ENCODE data around the gene EEF2KMT. TPM values are rescaled to one million over a fixed set of nuclear protein-coding genes. Genes with fewer than 3 reads are reported as not detected.

The EEF2KMT gene
- total and polyA plus RNA-seq, 2 donors (not counting 3 experiments of a cell fraction or from before 2014, with no cell fraction given), result 13.9 to 15.5 TPM

- H3K4me1 ChIP-seq (ENCODE audit: control insufficient read depth, extremely low read depth, insufficient read depth, low read length), result peaks cover 8% of the 10 kb centered on the region
- H3K9me3 ChIP-seq (replicated peaks; ENCODE audit: control insufficient read depth, insufficient read depth, low read length), result no peaks in the 10 kb centered on the region
- POLR2A ChIA-PET, result no interaction called here
- H3K4me2 ChIP-seq (ENCODE audit: insufficient read depth, low read length), result peak overlapping the region; percentile 49
- H4K20me1 ChIP-seq (replicated peaks; ENCODE audit: control insufficient read depth, extremely low read depth, insufficient read depth, low read length), result no peaks in the 10 kb centered on the region
- no peak for FAIRE-seq
- peaks cover 9% of the 10 kb centered on the region for H3K79me2 ChIP-seq (ENCODE audit: control insufficient read depth, insufficient read depth, low read length)
- TF ChIP-seq POLR2AphosphoS5 (IDR thresholded peaks at IDR 0.05; ENCODE audit: insufficient read depth, low read depth, low read length) (no peak), MAX (IDR thresholded peaks at IDR 0.05; ENCODE audit: insufficient read depth, insufficient read length) (no peak), FOS (IDR thresholded peaks at IDR 0.05; ENCODE audit: borderline replicate concordance, insufficient read depth, low read length) (no peak), POLR2A (IDR thresholded peaks at IDR 0.05; ENCODE audit: low read depth, low read length) (no peak)
- BruUV-seq (replicated peaks), result TSS peak; percentile 28
- H3K36me3 ChIP-seq (ENCODE audit: control insufficient read depth in 2 of 2, extremely low read depth in 1 of 2, insufficient read depth in 2 of 2, low read length in 2 of 2), result peaks cover 1 to 7% of the 10 kb centered on the region in 2 experiments
- no peaks in the 10 kb centered on the region for H3K9me1 ChIP-seq (replicated peaks; ENCODE audit: control insufficient read depth, extremely low read depth, insufficient read depth, low read length)
- CTCF ChIA-PET, result no interaction called here
- H3K27me3 ChIP-seq (ENCODE audit: control insufficient read depth in 2 of 2, insufficient read depth in 2 of 2, low read length in 2 of 2), result no peaks in the 10 kb centered on the region
- peak overlapping the region; percentile 85 for H3K9ac ChIP-seq (replicated peaks; ENCODE audit: extremely low read depth, insufficient read depth, low read length)
- peak overlapping the region; percentile 94 for H2AFZ ChIP-seq (ENCODE audit: low read depth, low read length)
- dilution Hi-C loops (cut with MboI; ENCODE audit: extremely low pct_ligation_motif_present, low sequenced_read_pairs) (no loop called here), intact Hi-C loops (cut with micrococcal nuclease) (no loop called here)
- H3K27ac ChIP-seq (ENCODE audit: insufficient read depth, low read depth, low read length), result no peak overlapping the region
- no peak for DNase-seq (ENCODE audit: low read depth, low spot score)
- peak overlapping the region in 2 of 3 experiments; percentile 50 to 79 for H3K4me3 ChIP-seq (replicated peaks in 1 of 3; ENCODE audit: insufficient read depth in 1 of 3, low read depth in 1 of 3, low read length in 3 of 3)
Observed at GRCh38 chr16:5071341-5071680, 26.3 kb downstream of the EEF2KMT start.

GRCh38 chr16:5070431-5071186 is 27.0 kb downstream of the EEF2KMT start:
- H2AFZ ChIP-seq (ENCODE audit: low read depth, low read length), result peak overlapping the region; percentile 94
- no peaks in the 10 kb centered on the region for H3K9me1 ChIP-seq (replicated peaks; ENCODE audit: control insufficient read depth, extremely low read depth, insufficient read depth, low read length)
- H3K4me3 ChIP-seq (replicated peaks in 1 of 3; ENCODE audit: insufficient read depth in 1 of 3, low read depth in 1 of 3, low read length in 3 of 3), result no peak overlapping the region
- POLR2A ChIA-PET, result no interaction called here
- H3K4me2 ChIP-seq (ENCODE audit: insufficient read depth, low read length), result no peak overlapping the region
- no peak for FAIRE-seq
- H3K4me1 ChIP-seq (ENCODE audit: control insufficient read depth, extremely low read depth, insufficient read depth, low read length), result peaks cover 8% of the 10 kb centered on the region
- H3K27ac ChIP-seq (ENCODE audit: insufficient read depth, low read depth, low read length), result no peak overlapping the region
- TF ChIP-seq MYC (IDR thresholded peaks at IDR 0.05; ENCODE audit: low read depth, low read length) (no peak), POLR2A (IDR thresholded peaks at IDR 0.05; ENCODE audit: low read depth, low read length) (no peak), FOS (IDR thresholded peaks at IDR 0.05; ENCODE audit: borderline replicate concordance, insufficient read depth, low read length) (no peak), EZH2 (IDR thresholded peaks at IDR 0.05; ENCODE audit: borderline replicate concordance, low read depth, low read length, severe bottlenecking) (no peak), POLR2AphosphoS5 (IDR thresholded peaks at IDR 0.05; ENCODE audit: insufficient read depth, low read depth, low read length) (no peak), CTCF (IDR thresholded peaks at IDR 0.05; ENCODE audit: extremely low read depth in 1 of 2, insufficient read depth in 1 of 2, low read depth in 1 of 2, low read length in 2 of 2) (no peak), GATA2 (IDR thresholded peaks at IDR 0.05; ENCODE audit: insufficient read depth, insufficient read length, low read depth, low read length) (no peak), JUN (IDR thresholded peaks at IDR 0.05; ENCODE audit: borderline replicate concordance, insufficient read depth, insufficient read length, low read depth) (no peak), MAX (IDR thresholded peaks at IDR 0.05; ENCODE audit: insufficient read depth, insufficient read length) (no peak)
- no peaks in the 10 kb centered on the region for H3K9me3 ChIP-seq (replicated peaks; ENCODE audit: control insufficient read depth, insufficient read depth, low read length)
- no peaks in the 10 kb centered on the region for H4K20me1 ChIP-seq (replicated peaks; ENCODE audit: control insufficient read depth, extremely low read depth, insufficient read depth, low read length)
- no TSS peak for BruUV-seq (replicated peaks)
- dilution Hi-C loops (cut with MboI; ENCODE audit: extremely low pct_ligation_motif_present, low sequenced_read_pairs) (no loop called here), intact Hi-C loops (cut with micrococcal nuclease) (no loop called here)
- CTCF ChIA-PET, result no interaction called here
- H3K9ac ChIP-seq (replicated peaks; ENCODE audit: extremely low read depth, insufficient read depth, low read length), result no peak overlapping the region
- DNase-seq (ENCODE audit: low read depth, low spot score), result no peak
- peaks cover 0 to 3% of the 10 kb centered on the region in 2 experiments for H3K36me3 ChIP-seq (ENCODE audit: control insufficient read depth in 2 of 2, extremely low read depth in 1 of 2, insufficient read depth in 2 of 2, low read length in 2 of 2)
- no peaks in the 10 kb centered on the region for H3K27me3 ChIP-seq (ENCODE audit: control insufficient read depth in 2 of 2, insufficient read depth in 2 of 2, low read length in 2 of 2)
- peaks cover 9% of the 10 kb centered on the region for H3K79me2 ChIP-seq (ENCODE audit: control insufficient read depth, insufficient read depth, low read length)

All from endothelial cell of umbilical vein (primary cell).